HepG2 (cell line): ENCODE results near the gene LENG1. TPM values are rescaled to one million over a fixed set of nuclear protein-coding genes. Genes with fewer than 3 reads are reported as not detected.

Source experiments
- ASH2L ChIP-seq: fragments of 300-600, 200-600 bp; sonication (generic); IDR thresholded peaks from 2 replicates; pipeline ENCODE4 v1.7.0; 2017; ENCODE audit warnings: low read depth, mild to moderate bottlenecking, moderate library complexity, mixed read lengths, low read length; ENCODE audit not compliant: insufficient read length
- DNMT3B ChIP-seq: conservative IDR thresholded peaks from 2 replicates; pipeline ENCODE4 v1.6.1; 2016; ENCODE audit warnings: missing biosample characterization, control low read depth
- FOSL2 ChIP-seq: sonication (generic); formaldehyde crosslinking; IDR thresholded peaks from 2 replicates; pipeline ENCODE4 v1.4.0; 2020; ENCODE audit warnings: missing genetic modification reagents
- GFI1 ChIP-seq: sonication (generic); formaldehyde crosslinking; IDR thresholded peaks from 2 replicates; pipeline ENCODE4 v1.5.0; 2020; ENCODE audit warnings: missing genetic modification reagents, mild to moderate bottlenecking, borderline replicate concordance
- HDAC1 ChIP-seq: sonication (generic); formaldehyde crosslinking; IDR thresholded peaks from 2 replicates; pipeline ENCODE4 v1.5.1; 2020; ENCODE audit warnings: mild to moderate bottlenecking, missing genetic modification reagents
- MAF1 ChIP-seq: sonication (generic); formaldehyde crosslinking; IDR thresholded peaks from 2 replicates; pipeline ENCODE4 v1.5.0; 2020; ENCODE audit warnings: missing genetic modification reagents, borderline replicate concordance
- MED1 ChIP-seq: sonication (generic); formaldehyde crosslinking; IDR thresholded peaks from 2 replicates; pipeline ENCODE4 v1.4.0; 2020; ENCODE audit warnings: missing genetic modification reagents
- NCOA2 ChIP-seq: sonication (generic); formaldehyde crosslinking; IDR thresholded peaks from 2 replicates; pipeline ENCODE4 v1.8.0; 2022; ENCODE audit warnings: inconsistent platforms
- PHF5A ChIP-seq: IDR thresholded peaks from one replicate; pipeline ENCODE4 v1.6.1; 2018; ENCODE audit warnings: low read depth, missing genetic modification reagents; ENCODE audit not compliant: unreplicated experiment
- RARA ChIP-seq: IDR thresholded peaks from 2 replicates; pipeline ENCODE4 v1.6.1; 2016; ENCODE audit warnings: missing genetic modification reagents, missing compliant biosample characterization
- RXRA ChIP-seq: sonication (generic); formaldehyde crosslinking; IDR thresholded peaks from 2 replicates; pipeline ENCODE4 v1.5.1; 2020; ENCODE audit warnings: missing genetic modification reagents
- SKI ChIP-seq: fragments of 450-650 bp; IDR thresholded peaks from one replicate; pipeline ENCODE4 v1.6.1; 2018; ENCODE audit warnings: mild to moderate bottlenecking; ENCODE audit not compliant: partially characterized antibody
- YEATS4 ChIP-seq: sonication (generic); formaldehyde crosslinking; IDR thresholded peaks from 2 replicates; pipeline ENCODE4 v1.4.0; 2020; ENCODE audit warnings: missing genetic modification reagents, borderline replicate concordance
- ZBTB43 ChIP-seq: sonication (generic); formaldehyde crosslinking; conservative IDR thresholded peaks from 2 replicates; pipeline ENCODE4 v1.4.0; 2020; ENCODE audit warnings: missing genetic modification reagents
- ZFY ChIP-seq: sonication (generic); formaldehyde crosslinking; IDR thresholded peaks from 2 replicates; pipeline ENCODE4 v1.4.0; 2020; ENCODE audit warnings: missing genetic modification reagents
- ZNF589 ChIP-seq: sonication (generic); formaldehyde crosslinking; conservative IDR thresholded peaks from 2 replicates; pipeline ENCODE4 v1.8.0; 2022; ENCODE audit warnings: mild to moderate bottlenecking, moderate library complexity, missing genetic modification reagents
- ZNF724P ChIP-seq: sonication (generic); formaldehyde crosslinking; IDR thresholded peaks from 2 replicates; pipeline ENCODE4 v1.8.0; 2022; ENCODE audit warnings: missing genetic modification reagents, borderline replicate concordance
- ZNF773 ChIP-seq: sonication (generic); formaldehyde crosslinking; IDR thresholded peaks from 2 replicates; pipeline ENCODE4 v1.4.0; 2020; ENCODE audit warnings: missing genetic modification reagents, borderline replicate concordance
- ZSCAN21 ChIP-seq: sonication (generic); formaldehyde crosslinking; IDR thresholded peaks from 2 replicates; pipeline ENCODE4 v1.8.0; 2022; ENCODE audit warnings: mild to moderate bottlenecking, missing genetic modification reagents, moderate library complexity, borderline replicate concordance
- ZSCAN29 ChIP-seq: sonication (generic); formaldehyde crosslinking; conservative IDR thresholded peaks from 2 replicates; pipeline ENCODE4 v1.4.0; 2020; ENCODE audit warnings: mild to moderate bottlenecking, missing genetic modification reagents
- polyA plus RNA-seq, 8 experiments: library from polyadenylated mRNA; depleted of rRNA in 3 of 8; stranded (reverse) in 7 of 8; unstranded in 1 of 8; fragments of >200 nt; fragmentation: Illumina TruSeq in 4 of 8; extraction: Trizol in 4 of 8; gene quantifications; 2 replicates each; pipeline versions ENCODE4 v1.2.1 to v1.2.3, GENCODE V29; 2011 to 2016; ENCODE audit warnings: low read depth in 4 of 8, missing spikeins in 1 of 8, mixed read lengths in 1 of 8; ENCODE audit not compliant: insufficient read depth in 1 of 8
- total RNA-seq, 5 experiments: library from RNA; depleted of rRNA; stranded (reverse); fragments of >200 nt; fragmentation: Illumina TruSeq; extraction: Trizol; gene quantifications; 2 replicates each; pipeline ENCODE4 v1.2.3, GENCODE V29; 2016; ENCODE audit warnings: low read depth in 1 of 5
- TF ChIP-seq, protein P1 (sequence below): sonication (generic); formaldehyde crosslinking; IDR thresholded peaks from 2 replicates; pipeline ENCODE4 v1.4.0; 2020; ENCODE audit warnings: missing genetic modification reagents
- TF ChIP-seq, protein P2 (sequence below): sonication (generic); formaldehyde crosslinking; IDR thresholded peaks from 2 replicates; pipeline ENCODE4 v1.4.0; 2020; ENCODE audit warnings: missing genetic modification reagents
- TF ChIP-seq, protein P3 (sequence below): sonication (generic); formaldehyde crosslinking; conservative IDR thresholded peaks from 2 replicates; pipeline ENCODE4 v1.4.0; 2020; ENCODE audit warnings: mild to moderate bottlenecking, missing genetic modification reagents, moderate library complexity

LENG1 gene
- total and polyA plus RNA-seq, 2 of the 13 experiments (the other 11 are each of a cell fraction or from before 2014, with no cell fraction given), result 1.8 to 3.8 TPM

DNA sequence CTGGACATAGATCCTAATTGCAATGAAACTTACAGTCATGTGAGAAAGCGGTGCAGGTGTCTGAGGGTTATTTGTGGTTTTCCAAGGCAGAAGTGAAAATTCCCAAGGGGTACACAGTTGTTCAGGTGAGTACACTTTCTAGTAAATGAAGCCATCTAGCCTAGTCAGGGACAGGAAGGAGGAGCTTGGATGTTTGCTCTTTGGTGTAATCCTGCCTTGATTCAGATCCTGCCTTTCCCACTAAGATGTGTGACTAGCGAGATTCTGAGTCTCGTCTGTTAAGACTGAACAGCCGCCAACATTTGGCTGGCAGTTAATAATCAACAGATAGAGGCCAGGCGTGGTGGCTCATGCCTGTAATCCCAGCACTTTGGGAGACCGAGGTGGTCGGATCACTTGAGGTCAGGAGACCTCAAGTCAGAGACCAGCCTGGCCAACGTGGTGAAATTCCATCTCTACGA is 43.7 kb upstream of the LENG1 start (continued):
- TF ChIP-seq, protein P1, sequence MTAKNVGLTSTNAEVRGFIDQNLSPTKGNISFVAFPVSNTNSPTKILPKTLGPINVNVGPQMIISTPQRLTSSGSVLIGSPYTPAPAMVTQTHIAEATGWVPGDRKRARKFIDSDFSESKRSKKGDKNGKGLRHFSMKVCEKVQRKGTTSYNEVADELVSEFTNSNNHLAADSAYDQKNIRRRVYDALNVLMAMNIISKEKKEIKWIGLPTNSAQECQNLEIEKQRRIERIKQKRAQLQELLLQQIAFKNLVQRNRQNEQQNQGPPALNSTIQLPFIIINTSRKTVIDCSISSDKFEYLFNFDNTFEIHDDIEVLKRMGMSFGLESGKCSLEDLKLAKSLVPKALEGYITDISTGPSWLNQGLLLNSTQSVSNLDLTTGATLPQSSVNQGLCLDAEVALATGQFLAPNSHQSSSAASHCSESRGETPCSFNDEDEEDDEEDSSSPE (CRISPR knock-in tag), result 0 out of 2 replicates have a peak, but pooled peaks have one; percentile 19
- 0 out of 2 replicates have a peak, but pooled peaks have one; percentile 26 for TF ChIP-seq ZNF724P (CRISPR knock-in tag)
- TF ChIP-seq ZSCAN29 (CRISPR knock-in tag), result no peak
- TF ChIP-seq, protein P2, sequence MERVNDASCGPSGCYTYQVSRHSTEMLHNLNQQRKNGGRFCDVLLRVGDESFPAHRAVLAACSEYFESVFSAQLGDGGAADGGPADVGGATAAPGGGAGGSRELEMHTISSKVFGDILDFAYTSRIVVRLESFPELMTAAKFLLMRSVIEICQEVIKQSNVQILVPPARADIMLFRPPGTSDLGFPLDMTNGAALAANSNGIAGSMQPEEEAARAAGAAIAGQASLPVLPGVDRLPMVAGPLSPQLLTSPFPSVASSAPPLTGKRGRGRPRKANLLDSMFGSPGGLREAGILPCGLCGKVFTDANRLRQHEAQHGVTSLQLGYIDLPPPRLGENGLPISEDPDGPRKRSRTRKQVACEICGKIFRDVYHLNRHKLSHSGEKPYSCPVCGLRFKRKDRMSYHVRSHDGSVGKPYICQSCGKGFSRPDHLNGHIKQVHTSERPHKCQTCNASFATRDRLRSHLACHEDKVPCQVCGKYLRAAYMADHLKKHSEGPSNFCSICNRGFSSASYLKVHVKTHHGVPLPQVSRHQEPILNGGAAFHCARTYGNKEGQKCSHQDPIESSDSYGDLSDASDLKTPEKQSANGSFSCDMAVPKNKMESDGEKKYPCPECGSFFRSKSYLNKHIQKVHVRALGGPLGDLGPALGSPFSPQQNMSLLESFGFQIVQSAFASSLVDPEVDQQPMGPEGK (CRISPR knock-in tag), result 0 out of 2 replicates have a peak, but pooled peaks have one; percentile 1
- no peak for TF ChIP-seq YEATS4 (CRISPR knock-in tag)
- no peak for TF ChIP-seq ZNF773 (CRISPR knock-in tag)
- no peak for TF ChIP-seq SKI
- TF ChIP-seq, protein P3, sequence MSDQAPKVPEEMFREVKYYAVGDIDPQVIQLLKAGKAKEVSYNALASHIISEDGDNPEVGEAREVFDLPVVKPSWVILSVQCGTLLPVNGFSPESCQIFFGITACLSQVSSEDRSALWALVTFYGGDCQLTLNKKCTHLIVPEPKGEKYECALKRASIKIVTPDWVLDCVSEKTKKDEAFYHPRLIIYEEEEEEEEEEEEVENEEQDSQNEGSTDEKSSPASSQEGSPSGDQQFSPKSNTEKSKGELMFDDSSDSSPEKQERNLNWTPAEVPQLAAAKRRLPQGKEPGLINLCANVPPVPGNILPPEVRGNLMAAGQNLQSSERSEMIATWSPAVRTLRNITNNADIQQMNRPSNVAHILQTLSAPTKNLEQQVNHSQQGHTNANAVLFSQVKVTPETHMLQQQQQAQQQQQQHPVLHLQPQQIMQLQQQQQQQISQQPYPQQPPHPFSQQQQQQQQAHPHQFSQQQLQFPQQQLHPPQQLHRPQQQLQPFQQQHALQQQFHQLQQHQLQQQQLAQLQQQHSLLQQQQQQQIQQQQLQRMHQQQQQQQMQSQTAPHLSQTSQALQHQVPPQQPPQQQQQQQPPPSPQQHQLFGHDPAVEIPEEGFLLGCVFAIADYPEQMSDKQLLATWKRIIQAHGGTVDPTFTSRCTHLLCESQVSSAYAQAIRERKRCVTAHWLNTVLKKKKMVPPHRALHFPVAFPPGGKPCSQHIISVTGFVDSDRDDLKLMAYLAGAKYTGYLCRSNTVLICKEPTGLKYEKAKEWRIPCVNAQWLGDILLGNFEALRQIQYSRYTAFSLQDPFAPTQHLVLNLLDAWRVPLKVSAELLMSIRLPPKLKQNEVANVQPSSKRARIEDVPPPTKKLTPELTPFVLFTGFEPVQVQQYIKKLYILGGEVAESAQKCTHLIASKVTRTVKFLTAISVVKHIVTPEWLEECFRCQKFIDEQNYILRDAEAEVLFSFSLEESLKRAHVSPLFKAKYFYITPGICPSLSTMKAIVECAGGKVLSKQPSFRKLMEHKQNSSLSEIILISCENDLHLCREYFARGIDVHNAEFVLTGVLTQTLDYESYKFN (CRISPR knock-in tag), result no peak
- no peak for TF ChIP-seq DNMT3B (CRISPR knock-in tag)
- no peak for TF ChIP-seq ZNF589 (CRISPR knock-in tag)
- 0 out of 2 replicates have a peak, but pooled peaks have one; percentile 20 for TF ChIP-seq ZFY (CRISPR knock-in tag)
- TF ChIP-seq ASH2L, result peak; percentile 57
- TF ChIP-seq HDAC1 (CRISPR knock-in tag), result 0 out of 2 replicates have a peak, but pooled peaks have one; percentile 42
- TF ChIP-seq FOSL2 (CRISPR knock-in tag), result peak; percentile 34
- TF ChIP-seq RARA (CRISPR knock-in tag), result peak; percentile 40; the same call in 1 of the 2 replicates
- TF ChIP-seq MAF1 (CRISPR knock-in tag), result no peak
- TF ChIP-seq PHF5A (CRISPR knock-in tag), result peak; percentile 48
- peak; percentile 68 for TF ChIP-seq RXRA (CRISPR knock-in tag)
- 0 out of 2 replicates have a peak, but pooled peaks have one; percentile 19 for TF ChIP-seq MED1 (CRISPR knock-in tag)
- no peak for TF ChIP-seq NCOA2 (CRISPR knock-in tag)
- peak; percentile 72 for TF ChIP-seq GFI1
- no peak for TF ChIP-seq ZBTB43 (CRISPR knock-in tag)
- TF ChIP-seq ZSCAN21 (CRISPR knock-in tag), result no peak
